ENCODE data around the gene SHLD1. TPM values are rescaled to one million over a fixed set of nuclear protein-coding genes. Genes with fewer than 3 reads are reported as not detected.
"Not testable (repeated sequence)": the region's sequence is repeated elsewhere in the genome, so short reads cannot be mapped to it uniquely, and the experiment has no call there.

The SHLD1 gene
- total RNA-seq, 1 donor from 2014 or later = 4.1 TPM

GRCh38 chr20:5731753-5732366 lies 18.3 kb upstream of the SHLD1 start:
- no peak for TF ChIP-seq CTCF (conservative IDR thresholded peaks at IDR 0.05)
- H3K4me1 Mint-ChIP-seq (ENCODE audit: unreplicated experiment) = no peaks in the 10 kb centered on the region
- DNase-seq (ENCODE audit: extremely low spot score, unreplicated experiment) = no peak
- no peak overlapping the region for H3K4me3 Mint-ChIP-seq
- H3K9me3 Mint-ChIP-seq = no peaks in the 10 kb centered on the region
- peaks cover 18% of the 10 kb centered on the region for H3K27me3 Mint-ChIP-seq
- H3K27ac Mint-ChIP-seq = no peak overlapping the region
- no peaks in the 10 kb centered on the region for H3K36me3 Mint-ChIP-seq

- Mint-ChIP-seq H3K27me3 (peaks cover 10% of the 10 kb centered on the region), H3K9me3 (no peaks in the 10 kb centered on the region), H3K4me3 (no peak overlapping the region), H3K36me3 (no peaks in the 10 kb centered on the region), H3K4me1 (ENCODE audit: unreplicated experiment) (no peaks in the 10 kb centered on the region), H3K27ac (no peak overlapping the region)
- no peak for DNase-seq (ENCODE audit: extremely low spot score, unreplicated experiment)
- no peak for TF ChIP-seq CTCF (conservative IDR thresholded peaks at IDR 0.05)
Measured at GRCh38 chr20:5734602-5735001, 15.6 kb upstream of the SHLD1 start.

- DNase-seq (ENCODE audit: extremely low spot score, unreplicated experiment) = no peak
- TF ChIP-seq CTCF (conservative IDR thresholded peaks at IDR 0.05) = no peak
- H3K27me3 Mint-ChIP-seq = peaks cover 10% of the 10 kb centered on the region
- H3K4me1 Mint-ChIP-seq (ENCODE audit: unreplicated experiment) = no peaks in the 10 kb centered on the region
- no peaks in the 10 kb centered on the region for H3K36me3 Mint-ChIP-seq
- no peaks in the 10 kb centered on the region for H3K9me3 Mint-ChIP-seq
- no peak overlapping the region for H3K4me3 Mint-ChIP-seq
- no peak overlapping the region for H3K27ac Mint-ChIP-seq
Measured at GRCh38 chr20:5735845-5736510, 14.2 kb upstream of the SHLD1 start.

- Mint-ChIP-seq H3K9me3 (no peaks in the 10 kb centered on the region), H3K4me1 (ENCODE audit: unreplicated experiment) (no peaks in the 10 kb centered on the region), H3K27ac (no peak overlapping the region), H3K27me3 (peaks cover 5% of the 10 kb centered on the region), H3K4me3 (no peak overlapping the region), H3K36me3 (no peaks in the 10 kb centered on the region)
- TF ChIP-seq CTCF (conservative IDR thresholded peaks at IDR 0.05) = no peak
- DNase-seq (ENCODE audit: extremely low spot score, unreplicated experiment) = no peak
Measured at GRCh38 chr20:5737619-5737953, 12.6 kb upstream of the SHLD1 start.

- Mint-ChIP-seq H3K36me3 (no peaks in the 10 kb centered on the region), H3K9me3 (no peaks in the 10 kb centered on the region), H3K4me3 (no peak overlapping the region), H3K27me3 (peaks cover 5% of the 10 kb centered on the region), H3K4me1 (ENCODE audit: unreplicated experiment) (no peaks in the 10 kb centered on the region), H3K27ac (no peak overlapping the region)
- TF ChIP-seq CTCF (conservative IDR thresholded peaks at IDR 0.05) = no peak
- DNase-seq (ENCODE audit: extremely low spot score, unreplicated experiment) = no peak
Measured at GRCh38 chr20:5737966-5738365, 12.2 kb upstream of the SHLD1 start.

GRCh38 chr20:5740643-5741042 lies 9.6 kb upstream of the SHLD1 start:
- H3K27me3 Mint-ChIP-seq; H3K27ac Mint-ChIP-seq; H3K4me3 Mint-ChIP-seq; DNase-seq (ENCODE audit: extremely low spot score, unreplicated experiment); H3K4me1 Mint-ChIP-seq (ENCODE audit: unreplicated experiment); H3K9me3 Mint-ChIP-seq; H3K36me3 Mint-ChIP-seq: not testable (repeated sequence)

Measured in type B pancreatic cell (in vitro differentiated cells).